ENCODE measurements around the gene DSCAML1.

DSCAML1 gene

GRCh38 chr11:117605331-117605730, 191.7 kb downstream of the DSCAML1 start:
- Mint-ChIP-seq H3K4me1 (ENCODE audit: low read depth) (peaks cover 15% of the 10 kb centered on the region), H3K36me3 (ENCODE audit: low read depth) (no peaks in the 10 kb centered on the region), H3K4me3 (no peak overlapping the region), H3K9me3 (no peaks in the 10 kb centered on the region), H3K27ac (no peak overlapping the region), H3K27me3 (ENCODE audit: low read depth) (peaks cover 14% of the 10 kb centered on the region)
- DNase-seq (ENCODE audit: low spot score), result no peak

- DNase-seq (ENCODE audit: low spot score), result no peak
- Mint-ChIP-seq H3K27ac (no peak overlapping the region), H3K36me3 (ENCODE audit: low read depth) (no peaks in the 10 kb centered on the region), H3K4me1 (ENCODE audit: low read depth) (peaks cover 9% of the 10 kb centered on the region), H3K27me3 (ENCODE audit: low read depth) (peaks cover 21% of the 10 kb centered on the region), H3K9me3 (no peaks in the 10 kb centered on the region), H3K4me3 (no peak overlapping the region)
Observed at GRCh38 chr11:117604336-117604995, 192.6 kb downstream of the DSCAML1 start.

- H3K4me1 Mint-ChIP-seq (ENCODE audit: low read depth), result peaks cover 9% of the 10 kb centered on the region
- H3K27me3 Mint-ChIP-seq (ENCODE audit: low read depth), result peaks cover 24% of the 10 kb centered on the region
- no peak overlapping the region for H3K27ac Mint-ChIP-seq
- no peaks in the 10 kb centered on the region for H3K9me3 Mint-ChIP-seq
- DNase-seq (ENCODE audit: low spot score), result no peak
- no peak overlapping the region for H3K4me3 Mint-ChIP-seq
- H3K36me3 Mint-ChIP-seq (ENCODE audit: low read depth), result no peaks in the 10 kb centered on the region
Observed at GRCh38 chr11:117603932-117604331, 193.1 kb downstream of the DSCAML1 start.

GRCh38 chr11:117601006-117601708, 195.9 kb downstream of the DSCAML1 start:
- Mint-ChIP-seq H3K27me3 (ENCODE audit: low read depth) (peaks cover 25% of the 10 kb centered on the region), H3K9me3 (no peaks in the 10 kb centered on the region), H3K36me3 (ENCODE audit: low read depth) (no peaks in the 10 kb centered on the region), H3K4me1 (ENCODE audit: low read depth) (peaks cover 2% of the 10 kb centered on the region), H3K27ac (no peak overlapping the region), H3K4me3 (no peak overlapping the region)
- DNase-seq (ENCODE audit: low spot score), result no peak

GRCh38 chr11:117600234-117600783, 196.7 kb downstream of the DSCAML1 start:
- Mint-ChIP-seq H3K27ac (no peak overlapping the region), H3K27me3 (ENCODE audit: low read depth) (peaks cover 26% of the 10 kb centered on the region), H3K4me3 (no peak overlapping the region), H3K36me3 (ENCODE audit: low read depth) (no peaks in the 10 kb centered on the region), H3K4me1 (ENCODE audit: low read depth) (peaks cover 2% of the 10 kb centered on the region), H3K9me3 (no peaks in the 10 kb centered on the region)
- no peak for DNase-seq (ENCODE audit: low spot score)

GRCh38 chr11:117597071-117597470, 199.9 kb downstream of the DSCAML1 start:
- Mint-ChIP-seq H3K27me3 (ENCODE audit: low read depth) (peaks cover 25% of the 10 kb centered on the region), H3K4me1 (ENCODE audit: low read depth) (peaks cover 2% of the 10 kb centered on the region), H3K27ac (no peak overlapping the region), H3K36me3 (ENCODE audit: low read depth) (no peaks in the 10 kb centered on the region), H3K4me3 (no peak overlapping the region), H3K9me3 (no peaks in the 10 kb centered on the region)
- peak; percentile 36 for DNase-seq (ENCODE audit: low spot score)

- Mint-ChIP-seq H3K27me3 (ENCODE audit: low read depth) (peaks cover 16% of the 10 kb centered on the region), H3K9me3 (no peaks in the 10 kb centered on the region), H3K36me3 (ENCODE audit: low read depth) (no peaks in the 10 kb centered on the region), H3K4me3 (no peak overlapping the region), H3K27ac (no peak overlapping the region), H3K4me1 (ENCODE audit: low read depth) (peaks cover 2% of the 10 kb centered on the region)
- DNase-seq (ENCODE audit: low spot score), result no peak
Observed at GRCh38 chr11:117595440-117595839, 201.6 kb downstream of the DSCAML1 start.

- DNase-seq (ENCODE audit: low spot score), result no peak
- H3K27ac Mint-ChIP-seq, result no peak overlapping the region
- no peak overlapping the region for H3K4me3 Mint-ChIP-seq
- no peaks in the 10 kb centered on the region for H3K9me3 Mint-ChIP-seq
- peaks cover 9% of the 10 kb centered on the region for H3K27me3 Mint-ChIP-seq (ENCODE audit: low read depth)
- H3K36me3 Mint-ChIP-seq (ENCODE audit: low read depth), result no peaks in the 10 kb centered on the region
- H3K4me1 Mint-ChIP-seq (ENCODE audit: low read depth), result peaks cover 2% of the 10 kb centered on the region
Observed at GRCh38 chr11:117594721-117595120, 202.3 kb downstream of the DSCAML1 start.

GRCh38 chr11:117593065-117593464, 204.0 kb downstream of the DSCAML1 start:
- H3K27ac Mint-ChIP-seq, result no peak overlapping the region
- H3K27me3 Mint-ChIP-seq (ENCODE audit: low read depth), result peaks cover 5% of the 10 kb centered on the region
- H3K9me3 Mint-ChIP-seq, result no peaks in the 10 kb centered on the region
- peaks cover 2% of the 10 kb centered on the region for H3K4me1 Mint-ChIP-seq (ENCODE audit: low read depth)
- no peak overlapping the region for H3K4me3 Mint-ChIP-seq
- H3K36me3 Mint-ChIP-seq (ENCODE audit: low read depth), result no peaks in the 10 kb centered on the region
- no peak for DNase-seq (ENCODE audit: low spot score)

- peaks cover 2% of the 10 kb centered on the region for H3K4me1 Mint-ChIP-seq (ENCODE audit: low read depth)
Observed at GRCh38 chr11:117591316-117592039, 205.5 kb downstream of the DSCAML1 start.

GRCh38 chr11:117589063-117589462, 208.0 kb downstream of the DSCAML1 start:
- Mint-ChIP-seq H3K9me3 (no peaks in the 10 kb centered on the region), H3K4me1 (ENCODE audit: low read depth) (no peaks in the 10 kb centered on the region), H3K4me3 (no peak overlapping the region), H3K36me3 (ENCODE audit: low read depth) (no peaks in the 10 kb centered on the region), H3K27ac (no peak overlapping the region), H3K27me3 (ENCODE audit: low read depth) (peaks cover 2% of the 10 kb centered on the region)
- no peak for DNase-seq (ENCODE audit: low spot score)

More at GRCh38 chr11:117591316-117592039, 205.5 kb downstream of the DSCAML1 start:
- H3K9me3 Mint-ChIP-seq, result no peaks in the 10 kb centered on the region
- DNase-seq (ENCODE audit: low spot score), result no peak
- H3K4me3 Mint-ChIP-seq, result no peak overlapping the region
- H3K27ac Mint-ChIP-seq, result no peak overlapping the region
- H3K36me3 Mint-ChIP-seq (ENCODE audit: low read depth), result no peaks in the 10 kb centered on the region
- peaks cover 5% of the 10 kb centered on the region for H3K27me3 Mint-ChIP-seq (ENCODE audit: low read depth)

GRCh38 chr11:117588166-117588810, 208.7 kb downstream of the DSCAML1 start:
- no peak for DNase-seq (ENCODE audit: low spot score)
- Mint-ChIP-seq H3K9me3 (no peaks in the 10 kb centered on the region), H3K4me1 (ENCODE audit: low read depth) (no peaks in the 10 kb centered on the region), H3K4me3 (no peak overlapping the region), H3K27me3 (ENCODE audit: low read depth) (peaks cover 2% of the 10 kb centered on the region), H3K27ac (no peak overlapping the region), H3K36me3 (ENCODE audit: low read depth) (no peaks in the 10 kb centered on the region)

GRCh38 chr11:117587416-117587815, 209.6 kb downstream of the DSCAML1 start:
- Mint-ChIP-seq H3K4me3 (no peak overlapping the region), H3K9me3 (no peaks in the 10 kb centered on the region), H3K27ac (no peak overlapping the region), H3K27me3 (ENCODE audit: low read depth) (peaks cover 2% of the 10 kb centered on the region), H3K36me3 (ENCODE audit: low read depth) (no peaks in the 10 kb centered on the region), H3K4me1 (ENCODE audit: low read depth) (no peaks in the 10 kb centered on the region)
- no peak for DNase-seq (ENCODE audit: low spot score)
